ENCODE results near the gene COX20. TPM values are rescaled to one million over a fixed set of nuclear protein-coding genes. Genes with fewer than 3 reads are reported as not detected.

The COX20 gene
- total and polyA plus RNA-seq, 2 donors from 2014 or later = 45.4 to 171 TPM

- TF ChIP-seq CTCF (IDR thresholded peaks at IDR 0.05; ENCODE audit: borderline replicate concordance, extremely low read depth, insufficient read depth) = no peak
- DNase-seq (peak in 1 of 5 donors; percentile 32), FAIRE-seq (no peak)
- no peaks in the 10 kb centered on the region for H3K27me3 ChIP-seq (ENCODE audit: control insufficient read depth, insufficient read depth, low read length)
- H3K27ac ChIP-seq (ENCODE audit: low read depth in 2 of 2, low read length in 2 of 2) = peak overlapping the region in 1 of 2 donors; percentile 99
- intact Hi-C loops (cut with DNase I) = no loop called here
- peak overlapping the region; percentile 94 to 98 (median 94) for H3K4me3 ChIP-seq (ENCODE audit: low read length in 3 of 3)
- peak overlapping the region; percentile 59 to 98 (median 96) for H3K9ac ChIP-seq (ENCODE audit: low read length in 3 of 3)
- peaks cover 3 to 28% (median 10%) of the 10 kb centered on the region in 3 donors for H3K4me1 ChIP-seq (ENCODE audit: control insufficient read depth in 2 of 3, insufficient read depth in 2 of 3, low read depth in 1 of 3, low read length in 3 of 3)
- H3K9me3 ChIP-seq (ENCODE audit: control insufficient read depth in 2 of 3, insufficient read depth in 1 of 3, low read length in 3 of 3) = no peaks in the 10 kb centered on the region
- H3K36me3 ChIP-seq (ENCODE audit: control insufficient read depth in 2 of 3, insufficient read depth in 3 of 3, low read length in 3 of 3) = peaks cover 0 to 4% (median 0%) of the 10 kb centered on the region in 3 donors
These were observed 1.1 kb downstream of the COX20 start for GRCh38 chr1:244836584-244836983.

DNA sequence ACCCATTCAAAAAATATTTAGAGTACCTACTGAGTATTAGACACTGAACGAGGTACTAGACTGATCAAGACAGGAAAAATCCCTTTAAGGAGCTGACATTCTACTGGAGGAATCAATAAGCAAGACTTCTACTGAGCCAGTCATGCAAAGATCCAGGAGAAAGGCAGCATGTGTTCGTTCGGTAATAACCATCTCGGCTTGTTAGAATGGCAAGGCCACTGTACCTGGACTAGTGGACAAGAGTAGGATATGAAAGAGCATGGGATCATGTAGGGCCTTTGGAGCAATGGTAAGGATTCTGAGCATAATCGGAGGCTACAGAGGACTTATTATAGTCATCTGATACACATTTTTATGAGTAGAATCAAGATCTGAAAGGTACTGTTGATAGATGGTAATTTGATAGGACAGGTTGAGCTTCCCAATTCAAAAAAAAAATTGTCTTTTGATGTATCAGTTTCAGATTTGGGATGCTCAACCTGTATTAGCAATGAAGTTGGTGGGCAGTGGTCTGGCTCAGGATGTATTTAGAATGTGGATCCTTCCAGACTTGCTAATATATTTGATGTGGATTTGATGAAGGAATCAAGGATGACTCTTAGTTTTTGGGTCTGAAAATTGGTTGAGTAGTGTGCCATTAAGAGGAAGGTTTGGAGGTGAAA lies 2.3 kb downstream of the COX20 start:
- FAIRE-seq = no peak
- Histone ChIP-seq H3K4me3 (ENCODE audit: low read length in 3 of 3) (peak overlapping the region in 2 of 3 donors; percentile 36 to 94), H3K4me1 (ENCODE audit: control insufficient read depth in 2 of 3, insufficient read depth in 2 of 3, low read depth in 1 of 3, low read length in 3 of 3) (peaks cover 3 to 28% (median 11%) of the 10 kb centered on the region in 3 donors), H3K9ac (ENCODE audit: low read length in 3 of 3) (peak overlapping the region in 2 of 3 donors; percentile 26 to 96), H3K9me3 (ENCODE audit: control insufficient read depth in 2 of 3, insufficient read depth in 1 of 3, low read length in 3 of 3) (no peaks in the 10 kb centered on the region), H3K27ac (ENCODE audit: low read depth in 2 of 2, low read length in 2 of 2) (no peak overlapping the region), H3K36me3 (ENCODE audit: control insufficient read depth in 2 of 3, insufficient read depth in 3 of 3, low read length in 3 of 3) (peaks cover 0 to 7% (median 0%) of the 10 kb centered on the region in 3 donors), H3K27me3 (ENCODE audit: control insufficient read depth, insufficient read depth, low read length) (no peaks in the 10 kb centered on the region)
- intact Hi-C loops (cut with DNase I) = no loop called here
- DNase-seq = peak in 1 of 5 donors; percentile 36
- TF ChIP-seq CTCF (IDR thresholded peaks at IDR 0.05; ENCODE audit: borderline replicate concordance, extremely low read depth, insufficient read depth) = no peak

DNA sequence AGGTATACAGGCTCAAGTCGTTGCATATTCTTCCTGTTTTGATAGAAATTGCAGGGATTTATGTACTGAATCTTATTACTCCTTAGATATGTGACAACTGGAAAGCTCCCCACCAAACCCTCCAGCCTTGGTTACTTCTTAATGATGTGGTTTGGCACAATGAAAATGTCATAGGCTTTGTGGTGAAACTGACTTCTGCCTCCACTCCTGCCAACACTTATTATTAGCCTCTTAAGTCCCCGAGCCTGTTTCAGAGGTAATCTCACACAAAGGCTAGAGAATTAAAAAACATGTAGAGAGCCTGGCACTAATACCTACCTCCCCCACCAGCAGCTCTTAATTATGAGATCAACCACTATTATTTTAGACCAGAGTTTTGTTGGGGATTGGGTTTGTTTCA lies 4.2 kb downstream of the COX20 start:
- intact Hi-C loops (cut with DNase I) = no loop called here
- H3K4me1 ChIP-seq (ENCODE audit: control insufficient read depth in 2 of 3, insufficient read depth in 2 of 3, low read depth in 1 of 3, low read length in 3 of 3) = peaks cover 3 to 28% (median 11%) of the 10 kb centered on the region in 3 donors
- no peak overlapping the region for H3K27ac ChIP-seq (ENCODE audit: low read depth in 2 of 2, low read length in 2 of 2)
- H3K9me3 ChIP-seq (ENCODE audit: control insufficient read depth in 2 of 3, insufficient read depth in 1 of 3, low read length in 3 of 3) = no peaks in the 10 kb centered on the region
- TF ChIP-seq CTCF (IDR thresholded peaks at IDR 0.05; ENCODE audit: borderline replicate concordance, extremely low read depth, insufficient read depth) = no peak
- H3K9ac ChIP-seq (ENCODE audit: low read length in 3 of 3) = no peak overlapping the region
- peaks cover 3 to 21% (median 6%) of the 10 kb centered on the region in 3 donors for H3K36me3 ChIP-seq (ENCODE audit: control insufficient read depth in 2 of 3, insufficient read depth in 3 of 3, low read length in 3 of 3)
- H3K4me3 ChIP-seq (ENCODE audit: low read length in 3 of 3) = no peak overlapping the region
- FAIRE-seq = no peak
- H3K27me3 ChIP-seq (ENCODE audit: control insufficient read depth, insufficient read depth, low read length) = no peaks in the 10 kb centered on the region
- DNase-seq = no peak

Measured in kidney (tissue), 14 donors.